Measurements from ENCODE around the gene EIF4EBP2. TPM values are rescaled to one million over a fixed set of nuclear protein-coding genes. Genes with fewer than 3 reads are reported as not detected.

The EIF4EBP2 gene
- total RNA-seq, 1 experiment from 2014 or later, result 166 TPM

- no peaks in the 10 kb centered on the region for H3K27me3 ChIP-seq (replicated peaks; ENCODE audit: control insufficient read depth, insufficient read depth, low read length)
- DNase-seq, result peak in 1 of 2 experiments; percentile 29
- peaks cover 27% of the 10 kb centered on the region for H3K4me1 ChIP-seq
- Mint-ChIP-seq H3K9me3 (ENCODE audit: unreplicated experiment) (no peaks in the 10 kb centered on the region), H3K4me1 (ENCODE audit: low read depth, unreplicated experiment) (peaks cover 16% of the 10 kb centered on the region), H3K4me3 (ENCODE audit: unreplicated experiment) (no peak overlapping the region), H3K36me3 (ENCODE audit: insufficient read depth, unreplicated experiment) (peaks cover 7% of the 10 kb centered on the region), H3K27ac (ENCODE audit: unreplicated experiment) (no peak overlapping the region), H3K27me3 (ENCODE audit: insufficient read depth, unreplicated experiment) (no peaks in the 10 kb centered on the region)
- CTCF ChIA-PET, result no interaction called here
- TF ChIP-seq, protein P1, sequence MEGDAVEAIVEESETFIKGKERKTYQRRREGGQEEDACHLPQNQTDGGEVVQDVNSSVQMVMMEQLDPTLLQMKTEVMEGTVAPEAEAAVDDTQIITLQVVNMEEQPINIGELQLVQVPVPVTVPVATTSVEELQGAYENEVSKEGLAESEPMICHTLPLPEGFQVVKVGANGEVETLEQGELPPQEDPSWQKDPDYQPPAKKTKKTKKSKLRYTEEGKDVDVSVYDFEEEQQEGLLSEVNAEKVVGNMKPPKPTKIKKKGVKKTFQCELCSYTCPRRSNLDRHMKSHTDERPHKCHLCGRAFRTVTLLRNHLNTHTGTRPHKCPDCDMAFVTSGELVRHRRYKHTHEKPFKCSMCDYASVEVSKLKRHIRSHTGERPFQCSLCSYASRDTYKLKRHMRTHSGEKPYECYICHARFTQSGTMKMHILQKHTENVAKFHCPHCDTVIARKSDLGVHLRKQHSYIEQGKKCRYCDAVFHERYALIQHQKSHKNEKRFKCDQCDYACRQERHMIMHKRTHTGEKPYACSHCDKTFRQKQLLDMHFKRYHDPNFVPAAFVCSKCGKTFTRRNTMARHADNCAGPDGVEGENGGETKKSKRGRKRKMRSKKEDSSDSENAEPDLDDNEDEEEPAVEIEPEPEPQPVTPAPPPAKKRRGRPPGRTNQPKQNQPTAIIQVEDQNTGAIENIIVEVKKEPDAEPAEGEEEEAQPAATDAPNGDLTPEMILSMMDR (IDR thresholded peaks at IDR 0.05; ENCODE audit: insufficient read depth in 1 of 2, low read depth in 1 of 2, low read length in 1 of 2, severe bottlenecking in 1 of 2, unreplicated experiment in 1 of 2), result no peak
- intact Hi-C loops (cut with micrococcal nuclease; ENCODE audit: unreplicated experiment), result no loop called here
- no peaks in the 10 kb centered on the region for H3K9me3 ChIP-seq
- no peak overlapping the region for H3K4me3 ChIP-seq (ENCODE audit: low read depth, low read length)
- H3K36me3 ChIP-seq (ENCODE audit: control insufficient read depth, insufficient read depth, low read length), result no peaks in the 10 kb centered on the region; the same call in 1 of the 2 replicates
- no TSS peak for BruUV-seq (replicated peaks)
- POLR2A ChIA-PET, result no interaction called here
These were observed 33.2 kb upstream of the EIF4EBP2 start for GRCh38 chr10:70370766-70371165.

- Histone ChIP-seq H3K27me3 (replicated peaks; ENCODE audit: control insufficient read depth, insufficient read depth, low read length) (no peaks in the 10 kb centered on the region), H3K4me3 (ENCODE audit: low read depth, low read length) (no peak overlapping the region), H3K9me3 (no peaks in the 10 kb centered on the region), H3K4me1 (peaks cover 27% of the 10 kb centered on the region), H3K36me3 (ENCODE audit: control insufficient read depth, insufficient read depth, low read length) (no peaks in the 10 kb centered on the region; the same call in 1 of the 2 replicates)
- intact Hi-C loops (cut with micrococcal nuclease; ENCODE audit: unreplicated experiment), result no loop called here
- ChIA-PET CTCF (interaction anchor here (0.5 to 1.0 kb wide), 5 partner anchors 16 to 1105 kb away, joined by 3 to 5 read pairs (median 4); no protein-coding TSS in a partner anchor), POLR2A (interaction anchor here (0.5 kb wide), 1 partner anchor 201 kb away, joined by 3 read pairs; the partner anchor contains the start of gene SAR1A)
- no peak overlapping the region for H3K4me3 Mint-ChIP-seq (ENCODE audit: unreplicated experiment)
- no TSS peak for BruUV-seq (replicated peaks)
- TF ChIP-seq, protein P1 (IDR thresholded peaks at IDR 0.05; ENCODE audit: insufficient read depth in 1 of 2, low read depth in 1 of 2, low read length in 1 of 2, severe bottlenecking in 1 of 2, unreplicated experiment in 1 of 2), result no peak
- no peak overlapping the region for H3K27ac Mint-ChIP-seq (ENCODE audit: unreplicated experiment)
- no peaks in the 10 kb centered on the region for H3K9me3 Mint-ChIP-seq (ENCODE audit: unreplicated experiment)
- no peaks in the 10 kb centered on the region for H3K27me3 Mint-ChIP-seq (ENCODE audit: insufficient read depth, unreplicated experiment)
- H3K36me3 Mint-ChIP-seq (ENCODE audit: insufficient read depth, unreplicated experiment), result peaks cover 7% of the 10 kb centered on the region
- peaks cover 18% of the 10 kb centered on the region for H3K4me1 Mint-ChIP-seq (ENCODE audit: low read depth, unreplicated experiment)
- DNase-seq, result peak in 1 of 2 experiments; percentile 28
These were observed 32.1 kb upstream of the EIF4EBP2 start for GRCh38 chr10:70371846-70372245.

DNA sequence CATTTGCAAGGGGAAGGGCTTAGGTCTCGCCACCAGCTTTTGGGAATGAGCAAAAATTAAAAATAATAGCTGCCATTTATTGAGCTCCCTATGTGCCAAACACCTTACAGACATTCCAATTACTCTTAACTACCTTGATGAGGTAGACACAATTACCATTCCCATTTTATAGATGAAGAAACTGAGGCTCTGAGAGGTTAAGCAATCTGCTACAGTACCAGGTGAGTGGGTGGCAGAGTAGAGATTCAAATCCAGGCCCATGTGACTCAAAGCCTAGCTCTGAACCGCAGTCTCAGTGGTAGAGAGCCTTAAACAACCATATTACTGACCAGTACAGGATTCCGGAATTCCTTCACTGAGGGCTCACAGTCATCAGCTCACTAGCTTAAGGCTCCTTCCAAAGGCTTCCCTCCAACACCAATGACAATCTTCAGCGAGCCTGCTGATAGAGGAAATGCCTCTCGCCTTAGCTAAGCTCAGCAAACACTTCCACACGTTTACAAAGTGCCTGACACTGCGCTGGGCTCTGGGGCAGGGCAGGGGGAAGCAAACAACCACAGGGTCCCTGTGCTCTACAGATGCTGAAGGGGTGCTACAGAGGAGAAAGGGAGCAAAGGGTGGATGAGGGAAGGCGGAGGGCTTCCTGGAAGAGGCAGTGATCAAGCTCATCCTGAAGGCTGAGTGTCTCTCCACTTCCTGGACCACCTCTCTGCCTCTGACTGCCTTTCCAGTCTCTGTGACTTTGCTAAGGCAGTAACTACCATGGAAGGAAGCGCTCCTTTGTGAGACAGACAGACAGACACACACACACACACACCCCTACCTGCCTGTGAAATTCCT, 28.9 kb upstream of the EIF4EBP2 start:
- peak overlapping the region; percentile 40 for H3K27ac Mint-ChIP-seq (ENCODE audit: unreplicated experiment)
- H3K4me3 ChIP-seq (ENCODE audit: low read depth, low read length), result no peak overlapping the region
- intact Hi-C loops (cut with micrococcal nuclease; ENCODE audit: unreplicated experiment), result no loop called here
- ChIA-PET POLR2A (interaction anchor here (0.8 kb wide), 1 partner anchor 205 kb away, joined by 3 read pairs; the partner anchor contains the start of gene SAR1A), CTCF (interaction anchor here (0.6 to 5.6 kb wide), 6 partner anchors 10 to 1111 kb away, joined by 3 to 42 read pairs (median 10); no protein-coding TSS in a partner anchor)
- peaks cover 39% of the 10 kb centered on the region for H3K4me1 ChIP-seq
- BruUV-seq (replicated peaks), result no TSS peak
- H3K27me3 ChIP-seq (replicated peaks; ENCODE audit: control insufficient read depth, insufficient read depth, low read length), result no peaks in the 10 kb centered on the region
- no peaks in the 10 kb centered on the region; the same call in none of the 2 replicates for H3K9me3 ChIP-seq
- H3K36me3 ChIP-seq (ENCODE audit: control insufficient read depth, insufficient read depth, low read length), result peaks cover 1% of the 10 kb centered on the region; the same call in 1 of the 2 replicates
- no peaks in the 10 kb centered on the region for H3K36me3 Mint-ChIP-seq (ENCODE audit: insufficient read depth, unreplicated experiment)
- no peaks in the 10 kb centered on the region for H3K27me3 Mint-ChIP-seq (ENCODE audit: insufficient read depth, unreplicated experiment)
- peak; percentile 32 to 36 for DNase-seq
- no peaks in the 10 kb centered on the region for H3K9me3 Mint-ChIP-seq (ENCODE audit: unreplicated experiment)
- TF ChIP-seq, protein P1 (IDR thresholded peaks at IDR 0.05; ENCODE audit: insufficient read depth in 1 of 2, low read depth in 1 of 2, low read length in 1 of 2, severe bottlenecking in 1 of 2, unreplicated experiment in 1 of 2), result no peak
- no peak overlapping the region for H3K4me3 Mint-ChIP-seq (ENCODE audit: unreplicated experiment)
- peaks cover 22% of the 10 kb centered on the region for H3K4me1 Mint-ChIP-seq (ENCODE audit: low read depth, unreplicated experiment)
